Retinal pigment epithelial cell (primary cell): ENCODE data around the gene MISP3.
"Not testable (repeated sequence)": the region's sequence is repeated elsewhere in the genome, so short reads cannot be mapped to it uniquely, and the experiment has no call there.

Experiments
- DNase-seq: peaks from one replicate; pipeline ENCODE4 v3.0.0-alpha.2; 2010; ENCODE audit warnings: low read depth
- H3K4me3 ChIP-seq: 2 replicates; pipeline ENCODE4 v1.5.1; 2011; ENCODE audit warnings: mild to moderate bottlenecking, low read length, control low read depth, moderate library complexity
- TF ChIP-seq, protein P1 (sequence below): conservative IDR thresholded peaks from 2 replicates; pipeline ENCODE4 v1.5.1; 2011; ENCODE audit warnings: low read depth, low read length, control low read depth, inconsistent platforms

The MISP3 gene

DNA sequence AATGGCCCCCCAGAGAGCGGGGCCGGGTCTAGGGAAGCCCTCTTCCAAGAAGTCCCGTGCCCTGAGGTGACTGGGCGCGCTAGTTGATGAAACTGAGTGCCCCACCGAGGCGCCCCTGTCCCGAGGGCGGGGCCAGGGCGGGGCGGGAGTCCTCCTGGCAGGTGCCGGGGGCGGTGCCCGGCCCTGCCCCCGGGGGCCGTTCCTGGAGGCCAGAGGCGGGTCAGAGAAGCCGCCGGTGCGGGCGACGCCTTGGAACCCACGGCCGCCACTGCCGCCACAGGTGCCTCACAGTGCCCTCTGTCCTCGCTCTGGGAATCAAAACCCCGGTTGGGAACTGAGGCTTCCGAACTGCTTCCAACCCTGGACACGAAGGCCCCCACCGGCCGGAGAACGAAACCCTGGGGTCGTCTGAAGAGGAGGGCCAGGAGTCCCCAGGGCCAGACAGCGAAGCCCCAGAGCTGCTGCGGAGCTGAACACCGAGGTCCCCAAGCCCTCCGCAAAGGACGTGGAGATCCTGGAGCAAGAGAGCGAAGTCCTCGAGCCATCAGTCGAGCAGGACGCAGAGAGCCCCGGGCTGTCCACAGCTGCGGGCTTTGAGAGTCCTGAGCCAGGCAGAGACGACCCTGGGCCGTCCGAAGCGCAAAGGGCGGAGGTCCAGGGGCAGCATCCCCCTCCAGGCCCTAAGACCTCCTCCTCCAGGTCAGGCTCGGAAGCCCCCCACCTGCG lies at the start of gene MISP3:
Gene MISP3 (plus strand): TSS at position 252 of the 726 bp plus-strand sequence. CDS start 524 bp downstream, outside the sequence.
- no peak for DNase-seq
- TF ChIP-seq, protein P1, sequence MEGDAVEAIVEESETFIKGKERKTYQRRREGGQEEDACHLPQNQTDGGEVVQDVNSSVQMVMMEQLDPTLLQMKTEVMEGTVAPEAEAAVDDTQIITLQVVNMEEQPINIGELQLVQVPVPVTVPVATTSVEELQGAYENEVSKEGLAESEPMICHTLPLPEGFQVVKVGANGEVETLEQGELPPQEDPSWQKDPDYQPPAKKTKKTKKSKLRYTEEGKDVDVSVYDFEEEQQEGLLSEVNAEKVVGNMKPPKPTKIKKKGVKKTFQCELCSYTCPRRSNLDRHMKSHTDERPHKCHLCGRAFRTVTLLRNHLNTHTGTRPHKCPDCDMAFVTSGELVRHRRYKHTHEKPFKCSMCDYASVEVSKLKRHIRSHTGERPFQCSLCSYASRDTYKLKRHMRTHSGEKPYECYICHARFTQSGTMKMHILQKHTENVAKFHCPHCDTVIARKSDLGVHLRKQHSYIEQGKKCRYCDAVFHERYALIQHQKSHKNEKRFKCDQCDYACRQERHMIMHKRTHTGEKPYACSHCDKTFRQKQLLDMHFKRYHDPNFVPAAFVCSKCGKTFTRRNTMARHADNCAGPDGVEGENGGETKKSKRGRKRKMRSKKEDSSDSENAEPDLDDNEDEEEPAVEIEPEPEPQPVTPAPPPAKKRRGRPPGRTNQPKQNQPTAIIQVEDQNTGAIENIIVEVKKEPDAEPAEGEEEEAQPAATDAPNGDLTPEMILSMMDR, result no peak
- H3K4me3 ChIP-seq, result peak within 1 kb of the TSS; percentile 70

DNA sequence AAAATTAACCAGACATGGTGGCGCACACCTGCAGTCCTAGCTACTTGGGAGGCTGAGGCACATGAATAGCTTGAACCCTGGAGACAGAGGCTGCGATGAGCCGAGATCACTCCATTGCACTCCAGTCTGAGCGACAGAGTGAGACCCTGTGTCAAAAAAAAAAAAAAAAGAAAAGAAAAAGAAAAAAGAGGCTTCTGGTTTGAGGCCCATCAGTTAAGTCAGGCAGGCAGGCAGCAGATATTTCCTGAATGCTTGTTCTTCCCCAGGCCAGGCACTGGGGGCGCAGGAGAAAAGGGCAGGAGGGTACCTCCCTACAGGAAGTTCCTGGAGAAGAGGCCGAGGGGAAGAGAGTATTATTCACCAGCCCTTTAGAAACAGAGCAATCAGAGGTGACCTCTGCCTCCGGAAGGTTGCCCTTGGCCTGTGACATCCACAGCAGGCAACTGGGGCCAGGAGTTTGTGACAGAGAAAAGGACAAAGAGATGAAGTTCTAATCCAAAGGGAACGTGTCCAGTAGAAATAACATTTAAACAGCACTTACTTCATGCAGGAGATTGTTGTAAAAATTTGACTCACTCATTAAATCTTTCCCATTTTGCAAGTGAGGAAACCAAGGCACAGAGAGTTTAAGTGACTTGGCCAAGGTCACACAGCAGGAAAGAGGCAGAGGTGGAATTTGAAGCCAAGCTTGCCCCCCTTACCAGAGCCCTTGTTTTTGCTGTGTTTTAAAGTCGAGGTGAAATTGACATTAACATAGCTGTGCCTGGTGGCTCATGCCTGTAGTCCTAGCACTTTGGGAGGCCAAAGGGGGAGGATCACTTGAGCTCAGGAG lies 49.0 kb upstream of the MISP3 start:
- TF ChIP-seq, protein P1, result peak; percentile 59
- DNase-seq, result no peak
- H3K4me3 ChIP-seq, result no peak overlapping the region

DNA sequence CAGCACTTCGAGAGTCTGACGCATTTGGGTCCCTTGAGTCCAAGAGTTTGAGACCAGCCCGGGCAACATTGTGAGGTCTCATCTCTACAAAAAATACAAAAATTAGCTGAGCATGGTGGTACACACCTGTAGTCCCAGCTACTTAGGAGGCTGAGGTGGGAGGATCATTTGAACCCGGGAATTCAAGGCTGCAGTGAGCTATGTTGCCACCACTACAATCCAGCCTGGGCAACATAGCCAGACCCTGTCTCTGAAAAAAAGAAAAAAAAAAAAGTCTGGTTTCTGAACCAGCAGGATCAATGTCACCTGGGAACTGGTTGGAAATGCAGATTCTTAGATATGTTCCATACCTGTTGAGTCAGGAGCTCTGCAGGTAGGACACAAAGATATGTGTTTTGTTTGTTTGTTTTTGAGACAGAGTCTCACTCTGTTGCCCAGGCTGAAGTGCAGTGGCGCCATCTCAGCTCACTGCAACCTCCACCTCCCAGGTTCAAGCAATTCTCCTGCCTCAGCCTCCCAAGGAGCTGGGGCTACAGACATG lies 45.9 kb upstream of the MISP3 start:
- not testable (repeated sequence) for DNase-seq, H3K4me3 ChIP-seq

DNA sequence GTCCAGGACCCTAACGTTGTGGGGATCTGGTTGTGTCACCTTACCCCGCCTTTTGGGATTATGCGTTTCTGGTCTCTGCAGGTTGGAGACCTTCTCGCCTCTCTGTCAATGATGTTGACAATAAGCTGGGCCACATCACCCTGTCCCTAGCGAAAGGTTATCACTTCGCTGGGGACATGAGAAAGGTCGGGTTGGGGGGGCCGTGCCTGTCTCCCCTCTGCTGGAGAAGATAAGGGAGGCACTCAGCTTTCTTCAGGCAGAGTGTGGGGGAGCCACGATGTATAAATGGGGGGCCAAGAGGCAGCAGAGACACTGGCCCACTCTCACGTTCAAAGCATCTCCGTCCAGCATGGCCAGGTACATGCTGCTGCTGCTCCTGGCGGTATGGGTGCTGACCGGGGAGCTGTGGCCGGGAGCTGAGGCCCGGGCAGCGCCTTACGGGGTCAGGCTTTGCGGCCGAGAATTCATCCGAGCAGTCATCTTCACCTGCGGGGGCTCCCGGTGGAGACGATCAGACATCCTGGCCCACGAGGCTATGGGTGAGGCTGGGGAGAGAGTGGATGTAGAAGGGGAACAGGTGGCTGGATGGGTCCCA lies 44.6 kb upstream of the MISP3 start, which contains the start of gene RLN3:
Gene RLN3 (plus strand): TSS at position 293 of the 595 bp plus-strand sequence. CDS start 57 bp downstream, at position 350.
- no peak within 1 kb of the TSS for H3K4me3 ChIP-seq
- TF ChIP-seq, protein P1, result no peak
- DNase-seq, result no peak

DNA sequence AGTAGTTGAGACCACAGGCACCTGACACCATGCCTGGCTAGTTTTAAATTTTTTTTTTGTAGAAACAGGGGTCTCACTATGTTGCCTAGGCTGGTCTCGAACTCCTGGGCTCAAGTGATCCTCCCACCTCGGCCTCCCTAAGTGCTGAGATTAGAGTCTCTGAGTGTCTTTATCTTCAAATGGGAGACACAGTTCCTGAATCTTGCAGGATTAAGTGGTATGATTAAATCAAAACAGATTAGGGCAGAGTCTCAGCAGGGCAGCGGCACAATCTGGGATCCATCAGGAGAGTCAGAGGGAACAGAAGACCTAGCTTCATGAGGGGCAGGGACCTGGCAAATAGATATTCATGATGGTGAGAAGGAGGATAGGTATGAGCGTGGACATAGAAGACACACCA lies 43.7 kb upstream of the MISP3 start:
- TF ChIP-seq, protein P1, result no peak
- no peak for DNase-seq
- no peak overlapping the region for H3K4me3 ChIP-seq

DNA sequence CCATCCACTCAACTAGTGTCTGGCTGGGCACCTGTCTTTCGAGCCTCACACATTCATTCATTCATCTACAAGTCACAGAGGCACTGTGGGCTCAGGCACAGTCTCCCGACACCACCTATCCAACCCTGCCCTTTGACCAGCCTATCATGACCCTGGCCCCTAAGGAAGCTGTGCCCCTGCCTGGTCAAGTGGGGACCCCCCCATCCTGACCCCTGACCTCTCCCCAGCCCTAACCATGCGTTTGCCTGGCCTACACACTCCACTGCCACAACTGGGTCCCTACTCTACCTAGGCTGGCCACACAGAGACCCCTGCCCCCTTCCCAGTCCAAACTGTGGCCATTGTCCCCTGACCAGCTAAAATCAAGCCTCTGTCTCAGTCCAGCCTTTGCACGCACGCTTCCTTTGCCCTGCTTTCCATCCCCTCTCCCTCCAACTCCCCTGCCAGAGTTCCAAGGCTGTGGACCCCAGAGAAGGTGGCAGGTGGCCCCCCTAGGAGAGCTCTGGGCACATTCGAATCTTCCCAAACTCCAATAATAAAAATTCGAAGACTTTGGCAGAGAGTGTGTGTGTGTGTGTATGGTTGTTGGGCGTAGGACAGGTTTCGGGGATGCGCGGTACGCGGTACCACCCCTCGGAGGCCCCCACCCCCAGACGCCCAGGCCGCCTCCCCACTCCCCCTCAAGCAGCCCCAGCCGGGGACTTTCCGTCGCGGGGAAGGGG lies 41.4 kb upstream of the MISP3 start:
- peak overlapping the region; percentile 58 for H3K4me3 ChIP-seq
- TF ChIP-seq, protein P1, result no peak
- no peak for DNase-seq
